Measurements from ENCODE around the gene GYS1.
A peak's percentile ranks its signal among the peaks of the same experiment; 100 is the strongest.

GYS1 gene

DNA sequence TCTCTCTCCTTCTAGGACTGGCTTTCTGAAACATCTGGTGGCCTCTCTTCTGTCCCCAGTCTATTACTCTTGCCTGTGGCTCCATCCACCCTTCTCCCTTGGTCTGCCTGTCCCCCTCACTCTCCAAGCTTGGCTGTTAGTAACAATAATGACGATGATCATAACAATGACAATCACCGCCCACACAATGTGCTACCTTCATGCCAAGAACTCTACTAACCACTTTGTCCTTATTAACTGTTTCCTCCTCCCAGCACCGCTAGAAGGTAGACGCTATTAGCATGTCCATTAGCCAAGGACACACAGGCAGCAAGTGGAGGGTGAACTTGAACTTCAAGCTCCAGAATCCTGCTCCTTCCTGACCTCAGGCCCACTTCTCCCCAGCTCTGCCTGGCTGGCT is 2.7 kb downstream of the GYS1 start:
- DNase-seq (ENCODE audit: low read depth in 3 of 3, low spot score in 1 of 3): no peak

GRCh38 chr19:48989701-48990291 is 3.3 kb downstream of the GYS1 start:
- no peak for DNase-seq (ENCODE audit: low read depth in 3 of 3, low spot score in 1 of 3)

DNA sequence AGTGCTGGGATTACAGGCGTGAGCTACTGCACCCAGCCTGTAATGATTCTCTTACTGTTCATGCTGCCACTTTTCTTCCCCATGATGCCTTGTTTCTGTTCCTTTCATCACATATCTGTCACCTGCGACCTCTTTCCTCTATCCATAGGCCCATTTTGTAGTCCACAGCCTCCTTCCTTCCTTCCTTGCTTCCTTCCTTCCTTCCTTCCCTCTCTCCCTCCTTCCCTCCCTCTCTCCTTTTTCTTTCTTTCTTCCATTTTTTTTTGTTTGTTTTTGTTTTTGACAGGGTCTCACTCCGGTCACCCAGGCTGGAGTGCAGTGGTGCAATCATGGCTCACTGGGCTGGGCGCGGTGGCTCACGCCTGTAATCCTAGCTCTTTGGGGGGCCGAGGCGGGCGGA is 4.2 kb downstream of the GYS1 start:
- DNase-seq (ENCODE audit: low read depth in 3 of 3, low spot score in 1 of 3): no peak

GRCh38 chr19:48988286-48988685 is 4.8 kb downstream of the GYS1 start:
- DNase-seq (ENCODE audit: low read depth in 3 of 3, low spot score in 1 of 3): no peak

- no peak for DNase-seq (ENCODE audit: low read depth in 3 of 3, low spot score in 1 of 3)
Measured at GRCh38 chr19:48987323-48987722, 5.8 kb downstream of the GYS1 start.

DNA sequence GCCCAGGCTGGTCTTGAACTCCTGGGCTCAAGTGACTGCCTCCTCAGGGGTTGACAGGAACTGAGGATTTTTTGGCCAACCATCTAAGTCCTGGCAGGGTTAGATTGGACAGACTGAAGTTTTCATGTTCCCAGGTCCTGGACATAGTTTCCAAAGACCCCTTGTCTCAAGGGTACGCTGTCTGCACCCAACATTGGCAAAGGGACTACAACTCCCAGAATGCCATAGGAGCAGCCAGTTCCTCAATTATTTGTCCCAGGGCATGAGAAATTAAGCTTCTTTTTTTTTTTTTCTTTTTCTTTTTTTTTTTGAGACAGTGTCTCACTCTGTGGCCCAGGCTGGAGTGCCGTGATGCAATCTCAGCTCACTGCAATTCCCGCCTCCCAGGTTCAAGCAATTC is 6.9 kb downstream of the GYS1 start:
- DNase-seq (ENCODE audit: low read depth in 3 of 3, low spot score in 1 of 3): no peak

- DNase-seq (ENCODE audit: low read depth in 3 of 3, low spot score in 1 of 3): no peak
Measured at GRCh38 chr19:48985711-48986110, 7.4 kb downstream of the GYS1 start.

DNA sequence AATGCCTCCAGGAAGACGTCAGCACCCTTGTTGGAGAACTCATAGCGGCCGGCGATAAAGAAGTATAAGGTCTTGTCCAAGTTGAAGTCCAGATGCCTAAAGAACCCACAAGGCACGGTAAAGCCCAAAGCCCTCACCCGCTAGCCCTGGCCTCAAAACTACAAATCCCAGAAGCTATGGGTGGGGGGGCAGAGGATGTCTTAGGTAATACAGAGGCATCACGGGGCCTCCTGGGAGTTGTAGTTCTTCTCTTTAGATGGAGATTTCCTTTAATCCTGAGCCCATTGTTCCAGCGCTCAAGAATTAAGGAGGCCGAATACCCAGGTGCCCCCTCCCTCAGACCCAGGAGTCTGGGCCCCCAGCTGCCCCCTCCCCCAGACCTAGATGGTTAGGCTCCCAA is 10.8 kb downstream of the GYS1 start:
- no peak for DNase-seq (ENCODE audit: low read depth in 3 of 3, low spot score in 1 of 3)

GRCh38 chr19:48977061-48977460 is 16.0 kb downstream of the GYS1 start:
- no peak for DNase-seq (ENCODE audit: low read depth in 3 of 3, low spot score in 1 of 3)

DNA sequence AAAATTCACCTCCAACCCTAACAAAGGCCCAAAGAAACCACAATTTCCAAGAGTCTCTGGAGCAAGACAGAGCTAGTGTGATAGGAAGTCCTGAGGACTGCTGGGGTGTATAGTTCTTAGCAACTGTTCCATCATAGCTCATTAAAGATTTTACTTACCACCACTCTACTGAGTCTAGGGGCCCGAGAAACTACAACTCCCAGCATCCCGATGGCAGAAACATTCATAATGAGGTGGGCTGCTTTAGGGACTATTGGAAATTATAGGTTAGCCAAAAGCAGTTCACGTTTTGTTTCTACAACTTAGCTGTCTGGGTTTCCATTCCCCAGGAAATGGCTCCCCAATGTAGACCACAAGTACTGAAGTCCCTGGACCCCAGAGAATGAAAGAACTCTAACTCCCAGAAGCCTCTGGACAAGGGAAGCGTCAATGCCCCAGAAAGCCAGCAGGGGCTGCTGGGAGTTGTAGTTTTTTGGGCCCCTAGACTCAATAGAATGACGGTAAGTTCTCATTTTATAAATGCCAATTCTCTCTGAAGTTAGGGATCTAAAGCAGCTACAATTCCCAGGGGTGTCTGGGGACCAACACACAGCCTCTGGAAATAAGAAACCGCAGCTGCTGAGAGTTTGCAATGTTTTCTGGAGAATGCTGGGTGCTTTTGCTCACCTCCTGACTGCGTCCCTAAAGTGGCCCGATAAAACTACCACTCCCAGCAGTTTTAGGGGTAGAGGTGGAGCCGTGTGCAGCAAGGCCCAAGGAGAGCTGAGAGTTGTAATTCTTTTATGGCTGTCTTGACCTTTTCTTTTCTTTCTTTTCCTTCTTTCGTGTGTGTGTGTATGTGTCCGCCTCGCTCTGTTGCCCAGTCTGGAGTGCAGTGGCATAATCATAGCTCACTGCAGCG is 16.9 kb downstream of the GYS1 start:
- DNase-seq (ENCODE audit: low read depth in 3 of 3, low spot score in 1 of 3): no peak

DNA sequence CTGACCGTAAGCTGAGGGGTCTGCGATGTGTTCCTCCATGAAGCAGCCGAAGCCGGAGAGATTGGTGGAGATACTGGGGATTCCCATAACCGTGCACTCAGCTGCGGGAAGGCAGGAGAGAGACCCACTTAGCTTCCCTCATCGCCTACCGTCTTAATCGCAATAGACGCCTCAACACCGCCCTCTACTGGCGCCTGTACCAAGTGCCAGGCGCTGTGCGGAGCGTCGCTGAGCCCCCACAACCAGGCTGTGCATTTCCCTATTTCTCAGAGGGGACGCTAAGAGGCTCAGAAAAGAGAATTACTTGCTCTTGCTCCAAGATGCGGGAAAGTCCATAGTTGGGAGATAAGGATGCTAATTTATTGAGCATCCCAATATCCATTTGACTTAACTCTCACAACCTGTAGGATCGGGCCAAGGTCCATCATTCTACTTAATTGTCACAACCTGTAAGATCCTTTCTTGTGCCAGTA is 22.1 kb downstream of the GYS1 start:
- peak; percentile 49 to 87 (median 66) for DNase-seq (ENCODE audit: low read depth in 3 of 3, low spot score in 1 of 3)

GRCh38 chr19:48970139-48970766 is 22.9 kb downstream of the GYS1 start:
- no peak for DNase-seq (ENCODE audit: low read depth in 3 of 3, low spot score in 1 of 3)

GRCh38 chr19:48969276-48970138 is 23.6 kb downstream of the GYS1 start:
- no peak for DNase-seq (ENCODE audit: low read depth in 3 of 3, low spot score in 1 of 3)

- DNase-seq (ENCODE audit: low read depth in 3 of 3, low spot score in 1 of 3): no peak
Measured at GRCh38 chr19:48968813-48969218, 24.3 kb downstream of the GYS1 start.

GRCh38 chr19:48968179-48968661 is 24.9 kb downstream of the GYS1 start:
- no peak for DNase-seq (ENCODE audit: low read depth in 3 of 3, low spot score in 1 of 3)

GRCh38 chr19:48967346-48968178 is 25.5 kb downstream of the GYS1 start:
- no peak for DNase-seq (ENCODE audit: low read depth in 3 of 3, low spot score in 1 of 3)

GRCh38 chr19:48966541-48967345 is 26.4 kb downstream of the GYS1 start:
- DNase-seq (ENCODE audit: low read depth in 3 of 3, low spot score in 1 of 3): no peak

GRCh38 chr19:48965806-48966540 is 27.1 kb downstream of the GYS1 start:
- DNase-seq (ENCODE audit: low read depth in 3 of 3, low spot score in 1 of 3): peak; percentile 70 to 78 (median 75)

Data from stimulated activated CD4-positive, alpha-beta T cell treated with anti-CD3 and anti-CD28 coated beads, TNF-alpha, amount 100 ng/mL, for 1 hour (primary cell).